Transverse colon (tissue), 4 donors: ENCODE measurements around the gene UNCX. TPM values are rescaled to one million over a fixed set of nuclear protein-coding genes. Genes with fewer than 3 reads are reported as not detected.

ENCODE experiments used
- DNase-seq: peaks from one replicate; pipeline ENCODE4 v3.0.0-alpha.2; 2019
- H3K27ac ChIP-seq, 4 donors: fragments of 200-600 bp; sonication (generic); 2 replicates each; pipeline ENCODE4 v1.5.1; 2016 to 2018; ENCODE audit warnings: inconsistent platforms in 4 of 4
- H3K27me3 ChIP-seq: fragments of 200-600 bp; sonication (generic); 2 replicates; pipeline ENCODE4 v1.5.1; 2017; ENCODE audit warnings: inconsistent platforms
- H3K36me3 ChIP-seq, 4 donors: fragments of 200-600 bp; sonication (generic); 2 replicates each; pipeline ENCODE4 v1.5.1; 2017 to 2019; ENCODE audit warnings: inconsistent platforms in 4 of 4
- H3K4me1 ChIP-seq, 4 donors: fragments of 200-600 bp; sonication (generic); 2 replicates each; pipeline ENCODE4 v1.5.1; 2017 to 2020; ENCODE audit warnings: inconsistent platforms in 4 of 4
- H3K4me3 ChIP-seq, 4 donors: fragments of 200-600 bp; sonication (generic); 1 replicate in 1 of 4; 2 replicates in 3 of 4; pipeline versions ENCODE4 v1.5.1 to v1.6.1; 2017 to 2019; ENCODE audit warnings: inconsistent platforms in 4 of 4
- H3K9me3 ChIP-seq, 2 donors: fragments of 200-600 bp; sonication (generic); 2 replicates each; pipeline ENCODE4 v1.5.1; 2017 to 2019; ENCODE audit warnings: inconsistent platforms in 2 of 2
- CTCF ChIP-seq, 5 experiments: fragments of 200-600 bp in 3 of 5; fragments of 450-650 bp in 2 of 5; sonication (generic) in 3 of 5; IDR thresholded peaks; 1 replicate in 2 of 5; 2 replicates in 3 of 5; pipeline ENCODE4 v1.5.1; 2016 to 2017; ENCODE audit warnings: antibody characterized with exemption in 5 of 5, inconsistent platforms in 3 of 5, mild to moderate bottlenecking in 2 of 5, moderate library complexity in 1 of 5
- EP300 ChIP-seq: sonication (generic); formaldehyde crosslinking; IDR thresholded peaks from one replicate; pipeline ENCODE4 v1.6.1; 2017; ENCODE audit warnings: antibody characterized with exemption, low read depth
- POLR2A ChIP-seq: fragments of 450-650 bp; IDR thresholded peaks from one replicate; pipeline ENCODE4 v1.6.1; 2016; ENCODE audit warnings: antibody characterized with exemption, mild to moderate bottlenecking, moderate library complexity
- POLR2AphosphoS5 ChIP-seq, 3 donors: sonication (generic); formaldehyde crosslinking; IDR thresholded peaks; one replicate each; pipeline ENCODE4 v1.6.1; 2016; ENCODE audit warnings: antibody characterized with exemption in 3 of 3
- WGBS, 2 donors: methylation state at CpG; one replicate each; pipeline ENCODE4 v1.1.5; 2018; ENCODE audit warnings: low coverage in 1 of 2; 5-methylcytosine and 5-hydroxymethylcytosine counted together
- in situ Hi-C, 4 donors: fragments of 200-750 bp; cut with MboI; loops; one replicate each; pipeline versions ENCODE4 v1.15.0 to v1.15.1; 2017; ENCODE audit warnings: low sequenced_read_pairs in 3 of 4, low pct_ligation_motif_present in 1 of 4, low pct_unique_long_range_greater_than_20kb in 1 of 4
- intact Hi-C: fragments of 100-400 bp; cut with DNase I; formaldehyde crosslinking; loops from one replicate; pipeline ENCODE4 v1.15.1; 2023; ENCODE audit warnings: low total_unique reads
- total RNA-seq, 4 donors: library from RNA; depleted of rRNA; stranded (reverse); fragments of >200 nt; gene quantifications; one replicate each; pipeline ENCODE4 v1.1.0, GENCODE V29; 2016

Gene UNCX
- total RNA-seq, result not detected

- peaks cover 0 to 15% (median 8%) of the 10 kb centered on the region in 4 donors for H3K4me1 ChIP-seq
- 10% methylated on average over 53 of the region's 81 CpGs; no CpG with 5 or more reads in 1 of the 2 donors for WGBS, 2 donors
- in situ Hi-C loops (no loop called here), intact Hi-C loops (loop anchor here (10.0 kb wide), 1 partner anchor 182 kb away; no protein-coding TSS in a partner anchor)
- DNase-seq, result no peak
- H3K36me3 ChIP-seq, result no peaks in the 10 kb centered on the region
- H3K27ac ChIP-seq, result no peak within 1 kb of the TSS
- TF ChIP-seq POLR2AphosphoS5 (IDR thresholded peaks at IDR 0.05), result no peak
- TF ChIP-seq POLR2A, result no peak
- TF ChIP-seq CTCF (IDR thresholded peaks at IDR 0.05), result no peak
- TF ChIP-seq EP300, result no peak
- no peaks in the 10 kb centered on the region for H3K9me3 ChIP-seq
- H3K4me3 ChIP-seq, result no peak within 1 kb of the TSS
- peaks cover 97% of the 10 kb centered on the region for H3K27me3 ChIP-seq
These were observed at the start of gene UNCX for GRCh38 chr7:1232623-1233332. Gene UNCX, plus strand, starts transcription at chr7:1232872. Its CDS starts 146 bp downstream, at chr7:1233018.

GRCh38 chr7:1187127-1187526 is 45.5 kb upstream of the UNCX start:
- in situ Hi-C loops (no loop called here), intact Hi-C loops (no loop called here)
- no peak for DNase-seq
- no peaks in the 10 kb centered on the region for H3K9me3 ChIP-seq
- peaks cover 0 to 3% (median 0%) of the 10 kb centered on the region in 4 donors for H3K4me1 ChIP-seq
- peaks cover 65% of the 10 kb centered on the region for H3K27me3 ChIP-seq
- no peak overlapping the region for H3K4me3 ChIP-seq
- H3K27ac ChIP-seq, result no peak overlapping the region
- 82 to 88% methylated on average over 10 to 11 of the region's 11 CpGs for WGBS, 2 donors
- TF ChIP-seq EP300 (no peak), POLR2A (no peak), POLR2AphosphoS5 (IDR thresholded peaks at IDR 0.05) (no peak), CTCF (IDR thresholded peaks at IDR 0.05) (no peak)
- no peaks in the 10 kb centered on the region for H3K36me3 ChIP-seq

- H3K4me1 ChIP-seq, result no peaks in the 10 kb centered on the region
- in situ Hi-C loops, result no loop called here
- intact Hi-C loops, result no loop called here
- H3K9me3 ChIP-seq, result no peaks in the 10 kb centered on the region
- TF ChIP-seq CTCF (IDR thresholded peaks at IDR 0.05), result no peak
- TF ChIP-seq POLR2A, result no peak
- no peak for TF ChIP-seq EP300
- TF ChIP-seq POLR2AphosphoS5 (IDR thresholded peaks at IDR 0.05), result no peak
- no peak for DNase-seq
- 86% methylated on average over 5 of the region's 6 CpGs; no CpG with 5 or more reads in 1 of the 2 donors for WGBS, 2 donors
- no peaks in the 10 kb centered on the region for H3K36me3 ChIP-seq
- H3K27me3 ChIP-seq, result peaks cover 79% of the 10 kb centered on the region
- H3K27ac ChIP-seq, result no peak overlapping the region
- no peak overlapping the region for H3K4me3 ChIP-seq
These were observed 43.9 kb upstream of the UNCX start for GRCh38 chr7:1188720-1189294.

- in situ Hi-C loops, result no loop called here
- intact Hi-C loops, result no loop called here
- H3K4me3 ChIP-seq, result no peak overlapping the region
- no peaks in the 10 kb centered on the region for H3K36me3 ChIP-seq
- no peak for TF ChIP-seq EP300
- TF ChIP-seq POLR2A, result no peak
- TF ChIP-seq CTCF (IDR thresholded peaks at IDR 0.05), result no peak
- TF ChIP-seq POLR2AphosphoS5 (IDR thresholded peaks at IDR 0.05), result no peak
- H3K27me3 ChIP-seq, result peaks cover 79% of the 10 kb centered on the region
- no peak overlapping the region for H3K27ac ChIP-seq
- DNase-seq, result no peak
- no peaks in the 10 kb centered on the region for H3K9me3 ChIP-seq
- 74 to 79% methylated on average over 10 of the region's 10 CpGs for WGBS, 2 donors
- no peaks in the 10 kb centered on the region for H3K4me1 ChIP-seq
These were observed 42.5 kb upstream of the UNCX start for GRCh38 chr7:1189986-1190772.
